GM23248 (cell line): Measurements from ENCODE around the gene UNC119B. TPM values are rescaled to one million over a fixed set of nuclear protein-coding genes. Genes with fewer than 3 reads are reported as not detected.

ENCODE experiments used
- DNase-seq: peaks from one replicate; pipeline ENCODE4 v3.0.0-alpha.2; 2015
- H2AFZ ChIP-seq: fragments of 200-600 bp; sonication (generic); 2 replicates; pipeline ENCODE4 v1.6.1; 2016; ENCODE audit warnings: antibody characterized with exemption
- H3F3A ChIP-seq: fragments of 200-600 bp; sonication (generic); 2 replicates; pipeline ENCODE4 v1.6.1; 2016; ENCODE audit warnings: mild to moderate bottlenecking, antibody characterized with exemption, mixed run types; ENCODE audit not compliant: insufficient read depth
- H3K27ac ChIP-seq: fragments of 200-600 bp; sonication (generic); 2 replicates; pipeline ENCODE4 v1.5.1; 2016; ENCODE audit warnings: mild to moderate bottlenecking
- H3K27me3 ChIP-seq: fragments of 200-600 bp; sonication (generic); replicated peaks from 2 replicates; pipeline ENCODE4 v1.6.1; 2016; ENCODE audit warnings: mild to moderate bottlenecking; ENCODE audit not compliant: insufficient read depth
- H3K36me3 ChIP-seq: fragments of 200-600 bp; sonication (generic); 2 replicates; pipeline ENCODE4 v1.6.1; 2016; ENCODE audit warnings: low read depth, mild to moderate bottlenecking
- H3K4me1 ChIP-seq: fragments of 200-600 bp; sonication (generic); 2 replicates; pipeline ENCODE4 v1.6.1; 2016; ENCODE audit warnings: mild to moderate bottlenecking; ENCODE audit not compliant: insufficient read depth
- H3K4me2 ChIP-seq: fragments of 200-600 bp; sonication (generic); one replicate; pipeline ENCODE4 v1.6.1; 2016; ENCODE audit warnings: mild to moderate bottlenecking; ENCODE audit not compliant: unreplicated experiment
- H3K4me3 ChIP-seq: fragments of 200-600 bp; sonication (generic); 2 replicates; pipeline ENCODE4 v1.5.1; 2016; ENCODE audit warnings: mild to moderate bottlenecking
- H3K79me2 ChIP-seq: fragments of 200-600 bp; sonication (generic); 2 replicates; pipeline ENCODE4 v1.6.1; 2016; ENCODE audit warnings: mild to moderate bottlenecking; ENCODE audit not compliant: insufficient read depth
- H3K9ac ChIP-seq: fragments of 200-600 bp; sonication (generic); 2 replicates; pipeline ENCODE4 v1.6.1; 2016; ENCODE audit warnings: mild to moderate bottlenecking
- H3K9me2 ChIP-seq: fragments of 200-600 bp; sonication (generic); 2 replicates; pipeline ENCODE4 v1.6.1; 2016; ENCODE audit warnings: mixed run types, mild to moderate bottlenecking, moderate library complexity; ENCODE audit not compliant: insufficient read depth
- H3K9me3 ChIP-seq: fragments of 200-600 bp; sonication (generic); one replicate; pipeline ENCODE4 v1.6.1; 2017; ENCODE audit warnings: low read depth
- H4K20me1 ChIP-seq: fragments of 200-600 bp; sonication (generic); 2 replicates; pipeline ENCODE4 v1.6.0; 2016; ENCODE audit not compliant: insufficient read depth
- EZH2 ChIP-seq: fragments of 200-600 bp; sonication (generic); IDR thresholded peaks from 2 replicates; pipeline ENCODE4 v1.6.1; 2018; ENCODE audit warnings: antibody characterized with exemption, mild to moderate bottlenecking; ENCODE audit not compliant: insufficient read depth, poor library complexity, severe bottlenecking
- EZH2phosphoT487 ChIP-seq: fragments of 200-600 bp; sonication (generic); IDR thresholded peaks from 2 replicates; pipeline ENCODE4 v1.6.1; 2018; ENCODE audit warnings: antibody characterized with exemption, moderate library complexity, mild to moderate bottlenecking, low read depth; ENCODE audit not compliant: insufficient read depth
- WGBS, 2 experiments: methylation state at CpG; one replicate each; pipeline ENCODE4 v1.1.6; 2015 to 2017; ENCODE audit warnings: low lambda C conversion rate in 2 of 2, low coverage in 1 of 2; ENCODE audit errors: missing lambda C conversion rate in 2 of 2; 5-methylcytosine and 5-hydroxymethylcytosine counted together
- in situ Hi-C: fragments of 300-500 bp; cut with MboI; formaldehyde crosslinking; loops from 2 replicates; pipeline ENCODE4 v1.15.0; 2020
- polyA plus RNA-seq: library from polyadenylated mRNA; unstranded; fragments of >200 nt; fragmentation: Nextera tagmentation; extraction: Ambion mirVana; gene quantifications from 2 replicates; pipeline ENCODE4 v1.2.1, GENCODE V29; 2016
- total RNA-seq: library from RNA; depleted of rRNA; stranded (reverse); fragments of >200 nt; shearing (Covaris generic); gene quantifications from 2 replicates; pipeline ENCODE4 v1.2.3, GENCODE V29; 2014

UNC119B gene
- total and polyA plus RNA-seq, 2 experiments from 2014 or later: 7.6 to 22.4 TPM

GRCh38 chr12:120686690-120687577, 23.3 kb upstream of the UNC119B start, which contains the start of gene MLEC:
MLEC (plus strand) TSS chr12:120687149; CDS start chr12:120687297, 148 bp downstream.
- 0 out of 2 replicates have a peak, but pooled peaks cover 5% of the 10 kb centered on the region for H4K20me1 ChIP-seq
- peak; percentile 99 for DNase-seq
- H2AFZ ChIP-seq: peak within 1 kb of the TSS; percentile 92
- peaks cover 46% of the 10 kb centered on the region for H3K79me2 ChIP-seq
- H3K36me3 ChIP-seq: no peaks in the 10 kb centered on the region
- H3K9me2 ChIP-seq: no peaks in the 10 kb centered on the region
- H3K27ac ChIP-seq: peak within 1 kb of the TSS; percentile 96
- peaks cover 14% of the 10 kb centered on the region for H3K4me1 ChIP-seq
- TF ChIP-seq EZH2phosphoT487 (no peak), EZH2 (no peak)
- H3K4me3 ChIP-seq: peak within 1 kb of the TSS; percentile 91
- WGBS, 2 experiments: 1% methylated on average over 65 to 67 of the region's 84 CpGs
- no peaks in the 10 kb centered on the region for H3K27me3 ChIP-seq
- H3K9ac ChIP-seq: peak within 1 kb of the TSS; percentile 94
- H3K9me3 ChIP-seq: no peaks in the 10 kb centered on the region
- in situ Hi-C loops: no loop called here
- peak within 1 kb of the TSS; percentile 97 for H3K4me2 ChIP-seq
- H3F3A ChIP-seq: peaks cover 17% of the 10 kb centered on the region

DNA sequence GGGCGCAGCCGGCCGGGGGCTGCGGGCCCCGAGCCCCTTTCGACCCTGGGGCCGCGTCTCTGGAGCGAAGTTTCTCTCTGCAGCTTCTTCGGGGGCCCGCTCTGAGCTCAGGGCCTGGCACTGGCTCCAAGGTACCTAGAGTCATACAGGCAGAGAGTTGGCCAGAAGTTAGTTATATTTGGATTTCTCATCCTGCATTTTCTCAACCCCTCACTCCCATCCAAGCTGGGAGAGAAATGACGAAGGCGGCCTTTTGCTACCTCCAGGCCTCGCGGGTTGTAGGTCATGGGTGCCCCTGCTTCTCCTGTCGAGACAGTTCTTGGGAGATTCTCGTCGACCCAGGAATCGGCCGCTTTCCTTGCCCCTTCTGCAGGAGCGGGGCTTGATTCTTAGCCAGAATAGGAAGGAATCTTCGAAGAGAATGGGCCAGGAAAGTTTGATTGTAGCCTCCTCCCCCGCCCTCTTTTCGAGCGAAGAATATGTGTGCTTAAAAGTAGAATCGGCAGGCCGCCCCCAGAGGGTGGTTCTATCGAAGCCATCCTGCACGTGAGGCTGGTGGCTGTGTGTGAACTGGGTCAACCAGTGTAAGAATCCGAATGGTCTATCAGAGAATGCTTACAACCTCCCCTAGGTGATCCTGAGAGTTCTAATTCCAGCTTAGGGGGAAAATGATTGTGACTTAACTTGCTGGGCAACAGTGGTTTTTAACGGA, 22.5 kb upstream of the UNC119B start:
- H3K79me2 ChIP-seq: peaks cover 54% of the 10 kb centered on the region
- 1% methylated on average over 25 to 31 of the region's 31 CpGs for WGBS, 2 experiments
- in situ Hi-C loops: no loop called here

GRCh38 chr12:120688527-120689071, 21.7 kb upstream of the UNC119B start:
- Histone ChIP-seq H3K9ac (peak overlapping the region; percentile 94), H3F3A (peaks cover 17% of the 10 kb centered on the region), H3K27me3 (no peaks in the 10 kb centered on the region), H3K4me2 (peak overlapping the region; percentile 97), H4K20me1 (0 out of 2 replicates have a peak, but pooled peaks cover 5% of the 10 kb centered on the region), H3K79me2 (peaks cover 63% of the 10 kb centered on the region), H3K4me3 (peak overlapping the region; percentile 91), H3K36me3 (no peaks in the 10 kb centered on the region; the same call in 1 of the 2 replicates), H3K9me2 (no peaks in the 10 kb centered on the region), H2AFZ (0 out of 2 replicates have a peak overlapping the region, but pooled peaks have one; percentile 92), H3K9me3 (no peaks in the 10 kb centered on the region), H3K4me1 (peaks cover 14% of the 10 kb centered on the region), H3K27ac (peak overlapping the region; percentile 96)
- peak; percentile 67 for DNase-seq
- TF ChIP-seq EZH2: no peak
- TF ChIP-seq EZH2phosphoT487: no peak
- 29 to 34% methylated on average over 6 of the region's 6 CpGs for WGBS, 2 experiments
- in situ Hi-C loops: no loop called here

More for the DNA sequence above, 22.5 kb upstream of the UNC119B start:
- TF ChIP-seq EZH2phosphoT487 (no peak), EZH2 (no peak)
- Histone ChIP-seq H2AFZ (peak overlapping the region; percentile 92), H3K36me3 (no peaks in the 10 kb centered on the region), H4K20me1 (0 out of 2 replicates have a peak, but pooled peaks cover 5% of the 10 kb centered on the region), H3K27me3 (no peaks in the 10 kb centered on the region), H3K4me1 (peaks cover 14% of the 10 kb centered on the region), H3K9me3 (no peaks in the 10 kb centered on the region), H3K9me2 (no peaks in the 10 kb centered on the region), H3K4me3 (peak overlapping the region; percentile 91), H3K9ac (peak overlapping the region; percentile 94), H3F3A (peaks cover 17% of the 10 kb centered on the region), H3K27ac (peak overlapping the region; percentile 96), H3K4me2 (peak overlapping the region; percentile 97)
- DNase-seq: peak; percentile 81

DNA sequence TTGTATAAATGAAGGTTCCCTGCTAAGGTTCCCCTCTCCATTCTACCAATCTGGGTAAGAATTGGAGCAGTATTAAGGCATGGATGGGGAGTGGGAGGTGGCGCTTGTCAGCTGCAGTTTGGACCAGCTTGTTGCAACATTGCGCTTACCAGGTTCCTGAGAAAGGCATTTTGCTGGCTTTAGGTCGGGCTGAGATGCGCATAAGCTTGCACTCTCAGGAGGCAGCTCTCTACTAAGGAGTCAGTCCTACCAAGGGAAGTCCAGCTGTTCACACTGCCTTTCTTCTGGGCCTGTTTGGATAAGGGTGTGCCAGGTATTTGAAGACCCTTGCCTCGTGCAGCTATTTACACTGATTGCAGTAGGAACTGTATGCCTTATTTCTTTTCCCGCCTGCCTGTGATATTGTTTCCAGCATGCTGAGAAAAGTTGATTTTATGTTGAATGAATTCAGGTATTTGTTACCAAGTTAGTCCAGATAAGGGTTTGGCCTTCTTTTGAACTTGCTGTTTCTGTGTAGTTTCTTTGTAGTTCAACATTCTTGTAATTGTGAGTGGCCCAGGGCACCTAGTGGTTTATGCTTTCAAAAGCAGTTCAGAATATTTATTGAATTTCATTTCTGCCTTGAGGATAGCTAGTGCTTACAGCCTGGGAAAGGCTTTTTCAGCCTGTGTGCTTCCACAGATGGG, 20.7 kb upstream of the UNC119B start:
- DNase-seq: no peak

More for the DNA sequence above, 20.7 kb upstream of the UNC119B start:
- 0 out of 2 replicates have a peak, but pooled peaks cover 5% of the 10 kb centered on the region for H4K20me1 ChIP-seq
- peaks cover 2% of the 10 kb centered on the region; the same call in 1 of the 2 replicates for H3K36me3 ChIP-seq
- peaks cover 14% of the 10 kb centered on the region for H3K4me1 ChIP-seq
- H3K9me3 ChIP-seq: no peaks in the 10 kb centered on the region
- TF ChIP-seq EZH2phosphoT487 (no peak), EZH2 (no peak)
- no peak overlapping the region for H3K27ac ChIP-seq
- H3K4me3 ChIP-seq: peak overlapping the region; percentile 91
- no peaks in the 10 kb centered on the region for H3K27me3 ChIP-seq
- WGBS, 2 experiments: 82 to 88% methylated on average over 6 of the region's 6 CpGs
- in situ Hi-C loops: no loop called here
- H3K4me2 ChIP-seq: peak overlapping the region; percentile 97
- H3K79me2 ChIP-seq: peaks cover 72% of the 10 kb centered on the region
- H3K9ac ChIP-seq: peak overlapping the region; percentile 94
- H2AFZ ChIP-seq: no peak overlapping the region
- peaks cover 13% of the 10 kb centered on the region for H3F3A ChIP-seq
- no peaks in the 10 kb centered on the region for H3K9me2 ChIP-seq
